ENCODE measurements around the gene CDH5.

The CDH5 gene

GRCh38 chr16:66395806-66396555 lies 29.5 kb downstream of the CDH5 start:
- no peak for TF ChIP-seq CTCF (IDR thresholded peaks at IDR 0.05; ENCODE audit: low read depth, low read length, missing control alignments)
- no peak for DNase-seq
- H3K4me3 ChIP-seq (ENCODE audit: low read depth, low read length), result no peak overlapping the region
- H3K27ac ChIP-seq, result no peak overlapping the region
- in situ Hi-C loops (cut with HindIII; ENCODE audit: low pct_ligation_motif_present, low sequenced_read_pairs), result no loop called here
- no peaks in the 10 kb centered on the region for H3K36me3 ChIP-seq (replicated peaks)
- no peaks in the 10 kb centered on the region for H3K27me3 ChIP-seq (replicated peaks)

GRCh38 chr16:66397736-66398433 lies 31.4 kb downstream of the CDH5 start:
- Histone ChIP-seq H3K36me3 (replicated peaks) (no peaks in the 10 kb centered on the region), H3K27me3 (replicated peaks) (no peaks in the 10 kb centered on the region), H3K4me3 (ENCODE audit: low read depth, low read length) (no peak overlapping the region), H3K27ac (no peak overlapping the region)
- in situ Hi-C loops (cut with HindIII; ENCODE audit: low pct_ligation_motif_present, low sequenced_read_pairs), result no loop called here
- no peak for TF ChIP-seq CTCF (IDR thresholded peaks at IDR 0.05; ENCODE audit: low read depth, low read length, missing control alignments)
- DNase-seq, result no peak

DNA sequence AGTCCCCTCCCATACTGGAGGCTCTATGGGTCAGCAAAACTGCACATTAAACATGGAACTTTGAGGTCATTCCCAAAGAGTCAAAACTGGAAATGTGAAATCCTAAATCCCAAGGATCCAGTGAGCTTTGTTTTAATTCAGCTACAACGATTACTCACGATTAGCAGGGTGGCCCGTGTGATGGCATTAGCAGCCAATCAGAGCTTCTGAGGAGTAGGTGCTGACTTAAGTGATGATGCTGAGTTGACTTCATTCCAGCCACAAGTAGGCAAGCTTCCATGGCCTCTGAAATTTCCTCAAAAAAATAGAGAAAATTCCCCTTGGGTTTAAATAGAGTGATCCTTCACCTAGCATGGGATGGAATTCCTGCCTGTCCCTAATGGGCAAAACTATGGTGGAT lies 32.5 kb downstream of the CDH5 start:
- Histone ChIP-seq H3K27ac (no peak overlapping the region), H3K27me3 (replicated peaks) (no peaks in the 10 kb centered on the region), H3K4me3 (ENCODE audit: low read depth, low read length) (no peak overlapping the region), H3K36me3 (replicated peaks) (no peaks in the 10 kb centered on the region)
- DNase-seq, result no peak
- TF ChIP-seq CTCF (IDR thresholded peaks at IDR 0.05; ENCODE audit: low read depth, low read length, missing control alignments), result no peak
- in situ Hi-C loops (cut with HindIII; ENCODE audit: low pct_ligation_motif_present, low sequenced_read_pairs), result no loop called here

DNA sequence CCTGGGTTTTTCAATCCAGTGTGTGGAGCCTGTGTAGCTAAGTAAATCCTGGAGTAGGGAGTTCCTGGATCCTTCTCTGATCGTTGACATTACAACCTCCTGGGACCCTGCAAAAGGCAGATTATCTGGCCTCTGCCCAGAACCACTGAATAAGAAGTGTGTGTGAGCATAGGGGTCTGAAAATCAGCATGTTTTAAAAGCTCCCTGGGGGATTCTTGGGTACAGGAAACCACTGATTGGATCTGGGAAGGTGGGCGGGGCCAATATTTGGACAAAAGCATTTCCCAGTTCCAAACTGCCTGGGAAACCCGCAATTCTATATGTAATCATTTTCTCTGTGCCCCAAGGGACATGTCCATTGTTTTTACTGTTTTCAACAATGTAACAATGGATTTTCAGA lies 33.4 kb downstream of the CDH5 start:
- Histone ChIP-seq H3K4me3 (ENCODE audit: low read depth, low read length) (no peak overlapping the region), H3K27ac (no peak overlapping the region), H3K36me3 (replicated peaks) (no peaks in the 10 kb centered on the region), H3K27me3 (replicated peaks) (no peaks in the 10 kb centered on the region)
- DNase-seq, result no peak
- no peak for TF ChIP-seq CTCF (IDR thresholded peaks at IDR 0.05; ENCODE audit: low read depth, low read length, missing control alignments)
- in situ Hi-C loops (cut with HindIII; ENCODE audit: low pct_ligation_motif_present, low sequenced_read_pairs), result no loop called here

- TF ChIP-seq CTCF (IDR thresholded peaks at IDR 0.05; ENCODE audit: low read depth, low read length, missing control alignments), result no peak
- no peak overlapping the region for H3K27ac ChIP-seq
- in situ Hi-C loops (cut with HindIII; ENCODE audit: low pct_ligation_motif_present, low sequenced_read_pairs), result no loop called here
- no peaks in the 10 kb centered on the region for H3K27me3 ChIP-seq (replicated peaks)
- no peaks in the 10 kb centered on the region for H3K36me3 ChIP-seq (replicated peaks)
- no peak overlapping the region for H3K4me3 ChIP-seq (ENCODE audit: low read depth, low read length)
- DNase-seq, result no peak
Observed at GRCh38 chr16:66400503-66401380, 34.3 kb downstream of the CDH5 start.

Measured in brain microvascular endothelial cell (primary cell).